ENCODE results near the gene ASIP. TPM values are rescaled to one million over a fixed set of nuclear protein-coding genes. Genes with fewer than 3 reads are reported as not detected.

Gene ASIP
- polyA plus RNA-seq, 1 donor (not counting 4 experiments of a cell fraction or from before 2014, with no cell fraction given), result not detected

DNA sequence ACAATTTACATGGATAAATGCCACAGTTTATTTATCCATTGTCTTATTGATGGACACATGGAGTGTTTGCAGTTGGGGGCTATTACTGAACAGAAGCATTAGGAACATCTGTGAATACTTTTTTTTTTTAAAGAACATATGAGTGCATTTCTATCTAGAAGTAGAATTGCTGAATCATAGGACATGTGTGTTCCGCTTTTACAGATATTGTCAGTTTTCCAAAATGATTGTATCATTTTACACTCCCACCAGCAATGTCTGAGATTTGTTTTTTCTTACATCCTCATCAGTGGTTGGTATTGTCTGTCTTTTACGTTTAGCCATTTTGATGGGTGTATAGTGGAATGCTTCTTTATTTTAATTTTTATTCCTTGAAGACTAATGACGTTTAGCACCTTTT is 42.0 kb upstream of the ASIP start:
- dilution Hi-C loops (cut with MboI; ENCODE audit: extremely low pct_ligation_motif_present, low sequenced_read_pairs), result no loop called here
- no peaks in the 10 kb centered on the region for H3K9me3 ChIP-seq (ENCODE audit: control insufficient read depth, low read depth, low read length)
- FAIRE-seq, result no peak

DNA sequence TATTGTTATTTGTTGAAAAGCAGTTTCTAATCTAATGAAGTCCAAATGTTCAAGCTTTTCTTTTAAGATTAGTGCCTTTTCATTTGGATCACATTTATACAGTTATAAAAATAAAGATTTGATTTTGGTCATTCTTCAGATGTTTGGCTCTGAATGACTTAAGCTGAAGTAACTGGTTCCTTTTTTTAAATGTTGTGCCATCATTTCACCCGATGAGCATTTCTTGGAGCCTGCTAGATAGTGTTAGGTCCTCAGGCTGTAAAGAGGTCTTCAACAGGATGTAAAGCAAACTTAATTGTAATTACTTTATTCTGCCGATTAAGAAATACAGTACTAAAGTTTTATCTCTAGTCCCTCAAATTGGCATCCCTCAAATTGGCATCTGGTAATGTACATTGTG is 41.2 kb upstream of the ASIP start:
- H3K27me3 ChIP-seq (ENCODE audit: control insufficient read depth, extremely low read depth, insufficient read depth, low read length), result peaks cover 20% of the 10 kb centered on the region
- H3K9ac ChIP-seq (ENCODE audit: control insufficient read depth, extremely low read depth, insufficient read depth, low read length), result no peak overlapping the region
- H3K9me1 ChIP-seq (ENCODE audit: control insufficient read depth, extremely low read depth, insufficient read depth, low read length), result no peaks in the 10 kb centered on the region
- dilution Hi-C loops (cut with MboI; ENCODE audit: extremely low pct_ligation_motif_present, low sequenced_read_pairs), result no loop called here
- no peak overlapping the region for H3K4me2 ChIP-seq (ENCODE audit: control insufficient read depth, extremely low read depth, insufficient read depth, low read depth, low read length)
- no peak overlapping the region for H2AFZ ChIP-seq (ENCODE audit: control insufficient read depth, low read length)
- FAIRE-seq, result no peak
- no peak overlapping the region for H3K4me3 ChIP-seq (ENCODE audit: control insufficient read depth in 2 of 3, extremely low read depth in 1 of 3, insufficient read depth in 2 of 3, low read depth in 1 of 3, low read length in 3 of 3)
- H3K4me1 ChIP-seq (ENCODE audit: control insufficient read depth, extremely low read depth, insufficient read depth, low read length), result no peaks in the 10 kb centered on the region
- no peaks in the 10 kb centered on the region for H3K9me3 ChIP-seq (ENCODE audit: control insufficient read depth, low read depth, low read length)
- TF ChIP-seq, protein P1, sequence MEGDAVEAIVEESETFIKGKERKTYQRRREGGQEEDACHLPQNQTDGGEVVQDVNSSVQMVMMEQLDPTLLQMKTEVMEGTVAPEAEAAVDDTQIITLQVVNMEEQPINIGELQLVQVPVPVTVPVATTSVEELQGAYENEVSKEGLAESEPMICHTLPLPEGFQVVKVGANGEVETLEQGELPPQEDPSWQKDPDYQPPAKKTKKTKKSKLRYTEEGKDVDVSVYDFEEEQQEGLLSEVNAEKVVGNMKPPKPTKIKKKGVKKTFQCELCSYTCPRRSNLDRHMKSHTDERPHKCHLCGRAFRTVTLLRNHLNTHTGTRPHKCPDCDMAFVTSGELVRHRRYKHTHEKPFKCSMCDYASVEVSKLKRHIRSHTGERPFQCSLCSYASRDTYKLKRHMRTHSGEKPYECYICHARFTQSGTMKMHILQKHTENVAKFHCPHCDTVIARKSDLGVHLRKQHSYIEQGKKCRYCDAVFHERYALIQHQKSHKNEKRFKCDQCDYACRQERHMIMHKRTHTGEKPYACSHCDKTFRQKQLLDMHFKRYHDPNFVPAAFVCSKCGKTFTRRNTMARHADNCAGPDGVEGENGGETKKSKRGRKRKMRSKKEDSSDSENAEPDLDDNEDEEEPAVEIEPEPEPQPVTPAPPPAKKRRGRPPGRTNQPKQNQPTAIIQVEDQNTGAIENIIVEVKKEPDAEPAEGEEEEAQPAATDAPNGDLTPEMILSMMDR (optimal IDR thresholded peaks at IDR 0.05 in 1 of 3, IDR thresholded peaks at IDR 0.05 in 1 of 3, conservative IDR thresholded peaks at IDR 0.05 in 1 of 3; ENCODE audit: extremely low read depth in 1 of 3, insufficient read depth in 2 of 3, low read length in 3 of 3), result no peak
- no peak for TF ChIP-seq EZH2 (IDR thresholded peaks at IDR 0.05; ENCODE audit: low read length)
- no peaks in the 10 kb centered on the region for H4K20me1 ChIP-seq (ENCODE audit: control insufficient read depth, extremely low read depth, insufficient read depth, low read length)
- no peak overlapping the region for H3K27ac ChIP-seq (ENCODE audit: control insufficient read depth, insufficient read depth, low read length)
- no peak for DNase-seq (ENCODE audit: low read depth, low spot score)
- no peaks in the 10 kb centered on the region for H3K79me2 ChIP-seq (ENCODE audit: control insufficient read depth, insufficient read depth, low read length)
- no peaks in the 10 kb centered on the region for H3K36me3 ChIP-seq (ENCODE audit: control insufficient read depth in 2 of 2, extremely low read depth in 1 of 2, insufficient read depth in 2 of 2, low read length in 2 of 2)

More for the DNA sequence above, 42.0 kb upstream of the ASIP start:
- peaks cover 26% of the 10 kb centered on the region for H3K27me3 ChIP-seq (ENCODE audit: control insufficient read depth, extremely low read depth, insufficient read depth, low read length)
- H3K27ac ChIP-seq (ENCODE audit: control insufficient read depth, insufficient read depth, low read length), result no peak overlapping the region
- H3K36me3 ChIP-seq (ENCODE audit: control insufficient read depth in 2 of 2, extremely low read depth in 1 of 2, insufficient read depth in 2 of 2, low read length in 2 of 2), result no peaks in the 10 kb centered on the region
- H3K9ac ChIP-seq (ENCODE audit: control insufficient read depth, extremely low read depth, insufficient read depth, low read length), result no peak overlapping the region
- no peak for TF ChIP-seq EZH2 (IDR thresholded peaks at IDR 0.05; ENCODE audit: low read length)
- TF ChIP-seq, protein P1 (optimal IDR thresholded peaks at IDR 0.05 in 1 of 3, IDR thresholded peaks at IDR 0.05 in 1 of 3, conservative IDR thresholded peaks at IDR 0.05 in 1 of 3; ENCODE audit: extremely low read depth in 1 of 3, insufficient read depth in 2 of 3, low read length in 3 of 3), result no peak
- no peak overlapping the region for H2AFZ ChIP-seq (ENCODE audit: control insufficient read depth, low read length)
- H3K4me1 ChIP-seq (ENCODE audit: control insufficient read depth, extremely low read depth, insufficient read depth, low read length), result no peaks in the 10 kb centered on the region
- no peak overlapping the region for H3K4me2 ChIP-seq (ENCODE audit: control insufficient read depth, extremely low read depth, insufficient read depth, low read depth, low read length)
- DNase-seq (ENCODE audit: low read depth, low spot score), result no peak
- no peaks in the 10 kb centered on the region for H3K9me1 ChIP-seq (ENCODE audit: control insufficient read depth, extremely low read depth, insufficient read depth, low read length)
- no peaks in the 10 kb centered on the region for H4K20me1 ChIP-seq (ENCODE audit: control insufficient read depth, extremely low read depth, insufficient read depth, low read length)
- H3K4me3 ChIP-seq (ENCODE audit: control insufficient read depth in 2 of 3, extremely low read depth in 1 of 3, insufficient read depth in 2 of 3, low read depth in 1 of 3, low read length in 3 of 3), result no peak overlapping the region
- no peaks in the 10 kb centered on the region for H3K79me2 ChIP-seq (ENCODE audit: control insufficient read depth, insufficient read depth, low read length)

Measured in keratinocyte (primary cell).